DMS153 treated with DMSO at 0.1 percent for 48 hours (cell line): ENCODE measurements around the gene PIEZO2.
"Not testable (repeated sequence)": the region's sequence is repeated elsewhere in the genome, so short reads cannot be mapped to it uniquely, and the experiment has no call there.

ENCODE experiments used
- DNase-seq: peaks from one replicate; lab custom pipeline; 2025; ENCODE audit not compliant: unreplicated experiment; lab: John Stamatoyannopoulos, UW

PIEZO2 gene

DNA sequence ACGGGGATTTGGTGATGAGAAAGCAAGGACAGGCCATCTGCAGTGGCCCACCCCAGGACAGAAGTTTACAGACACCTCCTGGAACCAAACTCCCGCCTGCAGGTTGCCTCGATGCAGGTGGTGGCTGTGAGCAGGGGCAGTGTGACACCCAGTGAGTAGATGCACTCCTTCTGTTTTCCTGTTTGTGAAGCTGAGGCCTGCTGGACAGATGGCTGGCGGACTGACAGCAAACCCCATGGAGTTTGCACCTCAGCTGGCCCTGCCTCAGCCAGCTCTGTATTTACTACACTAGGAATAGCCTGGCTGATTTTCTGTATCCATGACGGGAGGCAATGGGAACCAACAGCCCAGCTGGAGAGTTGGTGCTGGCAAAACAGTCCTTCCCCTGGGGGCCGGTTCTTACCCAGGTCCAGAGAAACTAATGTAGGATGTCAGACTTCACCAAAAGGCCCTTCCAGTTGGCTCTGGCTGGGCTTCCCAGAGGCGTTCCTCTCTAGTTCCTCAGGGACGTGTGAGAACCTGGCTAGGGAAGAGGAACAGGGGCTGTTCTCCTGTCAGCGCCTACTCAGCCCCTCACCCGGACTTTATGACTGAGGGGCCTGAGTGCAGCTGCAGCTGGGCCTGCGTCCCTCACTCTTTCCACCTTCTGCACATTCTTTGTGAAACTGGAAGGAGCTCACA is 511.4 kb downstream of the PIEZO2 start:
- not testable (repeated sequence) for DNase-seq

DNA sequence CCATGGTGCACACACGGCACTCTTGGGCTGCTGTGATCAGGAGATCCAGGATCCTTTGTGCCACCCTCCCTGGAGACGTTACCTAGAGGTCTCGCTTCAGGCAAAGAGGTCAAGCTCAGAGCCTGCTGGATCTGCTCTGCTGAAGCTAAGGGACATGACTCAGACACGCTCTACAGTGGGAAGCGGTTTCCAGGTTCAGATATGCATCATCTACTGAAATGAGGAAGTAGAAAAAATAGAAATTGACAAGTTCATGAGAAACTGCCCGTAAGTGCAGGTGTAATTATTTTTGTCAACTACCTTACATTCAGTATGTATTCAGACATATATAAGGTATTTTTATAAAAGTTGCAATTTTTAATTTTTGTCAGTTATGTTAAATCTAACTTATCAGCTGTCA is 520.3 kb downstream of the PIEZO2 start:
- DNase-seq: not testable (repeated sequence)

DNA sequence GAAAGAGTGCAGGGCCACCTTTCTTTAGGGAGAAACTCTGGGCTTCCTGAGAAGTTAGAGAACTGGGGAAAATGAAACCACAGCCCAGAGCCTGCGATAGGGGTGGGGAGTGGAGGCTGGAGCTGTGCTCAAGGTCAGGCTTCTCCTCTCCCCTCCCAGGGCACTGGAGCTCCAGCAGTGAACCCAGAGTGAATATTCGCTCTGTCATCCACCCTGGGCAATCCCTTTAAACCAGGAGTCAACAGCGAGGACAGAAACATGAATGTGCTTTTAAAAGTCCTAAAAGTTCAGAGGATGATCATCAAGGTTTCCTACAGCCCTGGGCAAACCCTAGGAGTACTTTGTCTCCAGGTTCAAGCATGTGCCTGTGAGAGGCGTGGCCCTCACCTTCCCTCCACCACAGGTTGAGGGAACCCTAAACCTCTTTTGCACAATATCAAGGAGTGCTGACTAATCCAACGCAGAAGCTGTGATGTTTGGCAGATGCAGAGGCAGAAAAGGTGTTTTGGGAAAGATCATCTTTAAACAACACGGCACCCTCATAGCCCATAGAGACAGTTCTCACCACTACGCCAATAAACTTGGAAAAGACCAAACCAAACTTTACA is 522.7 kb downstream of the PIEZO2 start:
- not testable (repeated sequence) for DNase-seq

DNA sequence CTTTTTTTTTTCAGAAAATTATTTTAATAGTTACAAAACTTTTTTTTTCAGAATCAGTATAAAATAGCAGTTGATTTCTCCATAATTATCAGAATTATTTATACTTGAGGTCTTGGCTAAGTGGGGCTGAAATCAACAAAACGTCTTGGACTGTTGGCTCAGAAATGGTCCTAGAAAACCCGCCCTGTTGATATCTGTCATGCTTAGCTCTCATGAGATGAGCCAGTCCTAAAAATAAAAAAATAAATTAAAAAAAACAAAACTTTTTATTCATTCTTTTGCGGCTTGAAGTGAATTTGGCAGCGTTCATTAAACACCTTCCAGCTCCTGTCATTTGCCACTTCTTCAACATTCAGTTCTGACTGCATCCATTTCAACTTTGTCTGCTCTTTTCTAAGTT is 525.8 kb downstream of the PIEZO2 start:
- not testable (repeated sequence) for DNase-seq

DNA sequence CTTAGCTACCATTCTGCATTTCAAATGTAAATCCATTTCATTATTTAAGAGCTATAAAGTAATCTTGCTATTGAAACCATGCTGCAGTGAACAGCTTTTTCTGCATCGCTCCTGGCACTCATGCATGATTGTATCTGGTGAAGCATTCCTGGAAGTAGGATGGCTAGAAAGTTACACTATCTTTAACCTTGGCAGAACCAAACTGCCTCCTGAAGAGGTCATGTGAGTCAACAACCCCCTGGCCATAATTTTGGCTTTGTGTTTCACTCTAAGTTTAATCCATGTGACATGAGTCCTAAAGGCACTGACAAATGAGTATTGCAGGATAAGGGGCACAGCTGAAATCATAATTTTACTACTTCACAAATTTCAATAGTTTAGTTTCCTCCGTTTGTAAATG is 526.4 kb downstream of the PIEZO2 start:
- not testable (repeated sequence) for DNase-seq

DNA sequence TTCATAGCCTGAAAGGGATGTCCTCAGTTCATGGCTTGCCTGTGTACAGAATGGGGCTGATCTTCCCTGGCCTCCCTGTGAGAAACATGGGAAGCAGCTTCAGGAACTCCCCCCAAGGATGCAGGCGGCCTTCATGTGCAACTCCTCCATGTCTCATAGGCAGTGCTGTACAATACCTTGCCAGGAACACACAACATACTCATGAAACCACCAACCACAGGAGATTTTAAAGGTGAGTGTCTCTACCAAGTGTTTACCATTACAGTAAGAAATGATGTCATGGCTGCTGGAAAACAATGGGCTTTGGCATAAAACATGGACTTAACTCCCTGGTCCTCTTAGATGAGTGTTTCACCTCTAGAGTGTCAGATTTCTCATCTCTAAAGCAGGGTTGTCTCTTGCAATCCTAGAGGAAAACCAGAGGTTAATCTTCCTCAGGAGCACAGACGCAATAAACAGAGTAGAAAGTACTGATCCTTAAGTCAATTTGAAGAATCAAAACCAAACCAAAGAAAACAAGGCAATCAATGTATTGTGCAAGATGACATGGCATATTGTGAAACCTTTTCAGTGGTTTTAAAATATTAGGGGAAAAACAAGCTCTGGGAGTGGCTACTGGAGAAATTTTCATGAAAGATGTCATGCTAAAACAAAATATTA is 528.6 kb downstream of the PIEZO2 start:
- not testable (repeated sequence) for DNase-seq
